ENCODE measurements around the gene MXRA7.

GRCh38 chr17:76675648-76676047 is 35.1 kb downstream of the MXRA7 start:
- TF ChIP-seq POLR2A (IDR thresholded peaks at IDR 0.05) (no peak), CTCF (IDR thresholded peaks at IDR 0.05) (no peak)
